GM12878 (cell line): ENCODE results near the gene MCTS1. TPM values are rescaled to one million over a fixed set of nuclear protein-coding genes. Genes with fewer than 3 reads are reported as not detected.
"Not testable (repeated sequence)": the region's sequence is repeated elsewhere in the genome, so short reads cannot be mapped to it uniquely, and the experiment has no call there.

Source experiments
- ATAC-seq: fragments of 200-7000 bp; cut with Tn5 transposase; 3 replicates; pipeline ENCODE4 v1.9.1; 2020; ENCODE audit warnings: mild to moderate bottlenecking, moderate library complexity
- BruUV-seq: library from RNA; stranded (reverse); fragments of 400-500 nt; replicated peaks from 2 replicates; lab custom pipeline; 2021; lab: Mats Ljungman, UMichigan
- CTCF ChIA-PET: fragments of 300-600 bp; sonication (Branson Sonifier 250); formaldehyde crosslinking; extraction: SDS; loops from one replicate; lab custom pipeline; 2021; ENCODE audit warnings: inconsistent platforms; lab: Yijun Ruan, JAX
- POLR2A ChIA-PET: fragments of 350-600 bp; formaldehyde crosslinking; extraction: SDS; loops from one replicate; lab custom pipeline; 2021; ENCODE audit warnings: inconsistent platforms; lab: Charles Lee
- RAD21 ChIA-PET: fragments of 300-600 bp; sonication (Branson Sonifier 250); formaldehyde crosslinking; loops from one replicate; lab custom pipeline; 2023; ENCODE audit warnings: antibody characterized with exemption; ENCODE audit not compliant: unreplicated experiment; lab: Charles Lee
- SMC1A ChIA-PET: fragments of 300-600 bp; sonication (Branson Sonifier 250); formaldehyde crosslinking; loops from one replicate; lab custom pipeline; 2023; ENCODE audit not compliant: unreplicated experiment, uncharacterized antibody; lab: Charles Lee
- DNase-seq: peaks from one replicate; pipeline ENCODE4 v3.0.0-alpha.2; 2011; ENCODE audit warnings: low read depth, low spot score
- FAIRE-seq: peaks from 3 replicates; lab custom pipeline; 2011; peaks lifted over from hg19 to GRCh38; lab: Jason Lieb, UNC
- H2AFZ ChIP-seq: 2 replicates; pipeline ENCODE4 v1.6.0; 2011; ENCODE audit warnings: low read depth, low read length, control low read depth; ENCODE audit not compliant: control insufficient read depth
- H3K27ac ChIP-seq: 2 replicates; pipeline ENCODE4 v1.5.1; 2011; ENCODE audit warnings: control low read depth; ENCODE audit not compliant: control insufficient read depth, insufficient read depth
- H3K27me3 ChIP-seq, 2 experiments: replicated peaks in 1 of 2; 2 replicates each; pipeline versions ENCODE4 v1.6.0 to v1.6.1; 2011; ENCODE audit warnings: low read length in 1 of 2; ENCODE audit not compliant: control insufficient read depth in 2 of 2, insufficient read depth in 2 of 2
- H3K36me3 ChIP-seq, 2 experiments: 2 replicates each; pipeline ENCODE4 v1.5.1; 2011; ENCODE audit warnings: low read length in 1 of 2; ENCODE audit not compliant: control insufficient read depth in 2 of 2, insufficient read depth in 2 of 2
- H3K4me1 ChIP-seq: 2 replicates; pipeline ENCODE4 v1.6.1; 2011; ENCODE audit warnings: mild to moderate bottlenecking, low read length, moderate library complexity, mixed read lengths; ENCODE audit not compliant: control insufficient read depth, insufficient read depth
- H3K4me2 ChIP-seq: 2 replicates; pipeline ENCODE4 v1.6.0; 2011; ENCODE audit warnings: control low read depth; ENCODE audit not compliant: control insufficient read depth, insufficient read depth
- H3K4me3 ChIP-seq: fragments of 200-600 bp; sonication (generic); 2 replicates; pipeline ENCODE4 v1.5.1; 2016
- H3K79me2 ChIP-seq: 2 replicates; pipeline ENCODE4 v1.6.0; 2011; ENCODE audit warnings: low read length; ENCODE audit not compliant: control insufficient read depth, insufficient read depth
- H3K9ac ChIP-seq: 2 replicates; pipeline ENCODE4 v1.8.0; 2011; ENCODE audit warnings: low read length, control low read depth, mixed read lengths; ENCODE audit not compliant: control insufficient read depth, insufficient read depth
- H3K9me3 ChIP-seq: replicated peaks from 3 replicates; pipeline ENCODE4 v1.5.1; 2011; ENCODE audit warnings: mild to moderate bottlenecking, low read length; ENCODE audit not compliant: control insufficient read depth, insufficient read depth
- H4K20me1 ChIP-seq: 2 replicates; pipeline ENCODE4 v1.6.0; 2011; ENCODE audit not compliant: control insufficient read depth, insufficient read depth
- CHD1 ChIP-seq: IDR thresholded peaks from 2 replicates; pipeline ENCODE4 v1.6.1; 2012; ENCODE audit warnings: low read depth, low read length, improper control_type of control experiment
- EGR1 ChIP-seq, 2 experiments: IDR thresholded peaks; 1 replicate in 1 of 2; 2 replicates in 1 of 2; pipeline ENCODE4 v1.6.1; 2011 to 2012; ENCODE audit warnings: low read depth in 2 of 2, low read length in 2 of 2, borderline replicate concordance in 1 of 2, mild to moderate bottlenecking in 1 of 2, moderate library complexity in 1 of 2
- HDAC6 ChIP-seq: fragments of 200-600 bp; sonication (generic); IDR thresholded peaks from one replicate; pipeline ENCODE4 v1.8.0; 2017; ENCODE audit warnings: antibody characterized with exemption; ENCODE audit not compliant: unreplicated experiment
- NBN ChIP-seq: fragments of 450-650 bp; IDR thresholded peaks from 2 replicates; pipeline ENCODE4 v1.6.1; 2016
- SMAD5 ChIP-seq: IDR thresholded peaks from 2 replicates; pipeline ENCODE4 v1.6.1; 2016; ENCODE audit warnings: antibody characterized with exemption, low read depth
- SMC3 ChIP-seq: IDR thresholded peaks from 2 replicates; pipeline ENCODE4 v1.6.1; 2011; ENCODE audit warnings: low read length, improper control_type of control experiment, borderline replicate concordance
- SP1 ChIP-seq: IDR thresholded peaks from one replicate; pipeline ENCODE4 v1.6.1; 2011; ENCODE audit warnings: low read depth, low read length
- ZNF687 ChIP-seq: fragments of 450-650 bp; IDR thresholded peaks from 2 replicates; pipeline ENCODE4 v1.6.1; 2017; ENCODE audit warnings: mild to moderate bottlenecking, moderate library complexity
- WGBS: methylation state at CpG from one replicate; pipeline ENCODE4 v1.1.6; 2016; ENCODE audit warnings: low lambda C conversion rate; ENCODE audit not compliant: insufficient replicate concordance, insufficient coverage; ENCODE audit errors: missing lambda C conversion rate; 5-methylcytosine and 5-hydroxymethylcytosine counted together
- in situ Hi-C: fragments of 300-500 bp; cut with MboI; formaldehyde crosslinking; loops from 9 replicates; pipeline ENCODE4 v1.14.3; 2018; ENCODE audit warnings: mixed read lengths
- intact Hi-C: fragments of 100-400 bp; cut with micrococcal nuclease; formaldehyde crosslinking; loops from one replicate; pipeline ENCODE4 v1.14.2; 2022; ENCODE audit not compliant: unreplicated experiment
- polyA plus RNA-seq, 11 experiments: library from polyadenylated mRNA; depleted of rRNA in 4 of 11; unstranded in 6 of 11; stranded (reverse) in 5 of 11; fragments of >200 nt; fragmentation: Nextera tagmentation in 4 of 11; fragmentation: Illumina TruSeq in 1 of 11; extraction: Ambion mirVana in 4 of 11; extraction: Trizol in 1 of 11; gene quantifications; 1 replicate in 1 of 11; 2 replicates in 10 of 11; pipeline versions ENCODE4 v1.2.1 to v1.2.3, GENCODE V29; 2011 to 2016; ENCODE audit warnings: inconsistent platforms in 2 of 11, missing spikeins in 2 of 11, low read depth in 1 of 11
- total RNA-seq, 4 experiments: library from RNA; depleted of rRNA in 3 of 4; stranded (reverse); fragments of >200 nt in 3 of 4; fragmentation: Illumina TruSeq in 1 of 4; extraction: Trizol in 1 of 4; gene quantifications; 2 replicates each; pipeline versions ENCODE4 v1.2.1 to v1.2.3, GENCODE V29; 2013 to 2021
- TF ChIP-seq, protein P1 (sequence below): fragments of 450-650 bp; IDR thresholded peaks from 2 replicates; pipeline ENCODE4 v1.6.1; 2017; ENCODE audit warnings: mild to moderate bottlenecking, low read depth, inconsistent platforms; ENCODE audit not compliant: poor library complexity, severe bottlenecking

The MCTS1 gene
- total and polyA plus RNA-seq, 10 of the 15 experiments (the other 5 are each of a cell fraction or from before 2014, with no cell fraction given), result 59.5 to 238 (median 115) TPM

DNA sequence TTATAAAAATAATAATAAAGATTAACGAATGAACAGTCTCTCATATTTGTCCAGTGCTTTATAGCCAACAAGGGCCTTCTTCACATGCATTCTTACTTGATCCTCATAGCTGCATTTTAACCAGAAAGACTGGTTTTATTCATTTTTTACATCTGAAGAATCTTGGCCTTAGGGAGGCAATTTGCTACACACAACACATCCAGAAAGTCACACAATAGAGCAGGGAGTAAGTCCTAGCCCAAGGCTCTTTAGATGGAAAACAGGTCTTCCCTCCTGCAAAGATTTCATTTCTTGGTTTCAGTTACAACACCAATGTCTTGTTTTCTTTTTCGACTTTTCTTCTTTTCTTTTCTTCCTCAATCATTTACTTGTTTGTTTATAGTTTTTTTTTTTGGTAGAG lies 39.0 kb downstream of the MCTS1 start (continued):
- TF ChIP-seq ZNF687, result no peak
- TF ChIP-seq, all 136 proteins: peak for 0

DNA sequence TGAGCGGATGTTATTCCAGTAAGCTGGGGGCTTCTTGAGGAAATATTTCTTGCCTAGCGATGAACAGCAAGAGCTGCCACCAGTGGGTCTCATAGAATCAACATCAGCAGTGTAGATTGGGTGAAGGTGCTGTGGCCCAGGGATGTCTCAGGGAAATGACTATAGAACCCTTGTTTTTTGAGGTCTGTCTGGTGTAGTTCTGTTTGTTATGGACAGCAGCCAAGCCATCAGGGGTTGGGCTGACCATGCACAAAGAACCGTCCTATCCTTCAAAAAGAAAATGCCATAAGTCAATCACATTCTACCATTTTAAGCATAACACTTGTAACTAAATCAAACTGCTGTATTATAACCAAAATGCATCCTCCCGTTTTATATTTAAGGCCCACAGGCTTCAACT lies 43.2 kb downstream of the MCTS1 start:
- no peak overlapping the region for H3K4me2 ChIP-seq
- 60% methylated on average over 4 of the region's 4 CpGs for WGBS
- H3K9ac ChIP-seq, result no peak overlapping the region
- no peaks in the 10 kb centered on the region for H3K4me1 ChIP-seq
- no peaks in the 10 kb centered on the region for H3K27me3 ChIP-seq
- CTCF ChIA-PET, result interaction anchor here (1.0 to 1.2 kb wide), 2 partner anchors 16 to 143 kb away, joined by 3 read pairs; no protein-coding TSS in a partner anchor
- H3K79me2 ChIP-seq, result no peaks in the 10 kb centered on the region
- DNase-seq, result no peak
- no peaks in the 10 kb centered on the region for H3K36me3 ChIP-seq
- RAD21 ChIA-PET, result no interaction called here
- POLR2A ChIA-PET, result no interaction called here
- H3K27ac ChIP-seq, result no peak overlapping the region
- no TSS peak for BruUV-seq
- no peak for ATAC-seq
- no peak overlapping the region for H2AFZ ChIP-seq
- in situ Hi-C loops (no loop called here), intact Hi-C loops (no loop called here)
- H3K4me3 ChIP-seq, result no peak overlapping the region
- no peaks in the 10 kb centered on the region for H4K20me1 ChIP-seq
- no peak for FAIRE-seq
- H3K9me3 ChIP-seq, result no peaks in the 10 kb centered on the region
- TF ChIP-seq, protein P1, sequence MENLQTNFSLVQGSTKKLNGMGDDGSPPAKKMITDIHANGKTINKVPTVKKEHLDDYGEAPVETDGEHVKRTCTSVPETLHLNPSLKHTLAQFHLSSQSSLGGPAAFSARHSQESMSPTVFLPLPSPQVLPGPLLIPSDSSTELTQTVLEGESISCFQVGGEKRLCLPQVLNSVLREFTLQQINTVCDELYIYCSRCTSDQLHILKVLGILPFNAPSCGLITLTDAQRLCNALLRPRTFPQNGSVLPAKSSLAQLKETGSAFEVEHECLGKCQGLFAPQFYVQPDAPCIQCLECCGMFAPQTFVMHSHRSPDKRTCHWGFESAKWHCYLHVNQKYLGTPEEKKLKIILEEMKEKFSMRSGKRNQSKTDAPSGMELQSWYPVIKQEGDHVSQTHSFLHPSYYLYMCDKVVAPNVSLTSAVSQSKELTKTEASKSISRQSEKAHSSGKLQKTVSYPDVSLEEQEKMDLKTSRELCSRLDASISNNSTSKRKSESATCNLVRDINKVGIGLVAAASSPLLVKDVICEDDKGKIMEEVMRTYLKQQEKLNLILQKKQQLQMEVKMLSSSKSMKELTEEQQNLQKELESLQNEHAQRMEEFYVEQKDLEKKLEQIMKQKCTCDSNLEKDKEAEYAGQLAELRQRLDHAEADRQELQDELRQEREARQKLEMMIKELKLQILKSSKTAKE, result no peak
- TF ChIP-seq HDAC6, result no peak
- no peak for TF ChIP-seq NBN
- no peak for TF ChIP-seq EGR1 (IDR thresholded peaks at IDR 0.05; ENCODE audit: borderline replicate concordance in 1 of 2, low read depth in 2 of 2, low read length in 2 of 2)
- TF ChIP-seq SMC3, result no peak
- no peak for TF ChIP-seq CHD1
- no peak for TF ChIP-seq SP1
- no peak for TF ChIP-seq SMAD5
- SMC1A ChIA-PET, result no interaction called here

DNA sequence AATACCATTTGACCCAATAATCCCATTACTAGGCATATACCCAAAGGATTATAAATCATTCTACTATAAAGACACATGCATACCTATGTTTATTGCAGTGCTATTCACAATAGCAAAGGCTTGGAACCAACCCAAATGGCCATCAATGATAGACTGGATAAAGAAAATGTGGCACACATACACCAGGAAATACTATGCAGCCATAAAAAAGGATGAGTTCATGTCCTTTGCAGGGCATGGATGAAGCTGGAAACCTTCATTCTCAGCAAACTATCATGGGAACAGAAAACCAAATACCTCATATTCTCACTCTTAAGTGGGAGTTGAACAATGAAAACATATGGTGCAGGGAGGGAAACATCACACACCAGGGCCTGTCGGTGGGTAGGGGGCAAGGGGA lies 48.4 kb downstream of the MCTS1 start:
- H2AFZ ChIP-seq, POLR2A ChIA-PET, in situ Hi-C loops, BruUV-seq, H3K79me2 ChIP-seq, H3K4me1 ChIP-seq, H3K27ac ChIP-seq, H3K9me3 ChIP-seq, SMC1A ChIA-PET, H3K36me3 ChIP-seq, DNase-seq, FAIRE-seq, RAD21 ChIA-PET, H3K9ac ChIP-seq, H3K4me2 ChIP-seq, ATAC-seq, CTCF ChIA-PET, H4K20me1 ChIP-seq, H3K4me3 ChIP-seq, intact Hi-C loops, H3K27me3 ChIP-seq: not testable (repeated sequence)
- 64% methylated on average over 1 of the region's 1 CpG for WGBS
